Hepatocyte (in vitro differentiated cells): ENCODE data around the gene NR6A1. TPM values are rescaled to one million over a fixed set of nuclear protein-coding genes. Genes with fewer than 3 reads are reported as not detected.

Source experiments
- DNase-seq: peaks from one replicate; pipeline ENCODE4 v3.0.0-alpha.2; 2016; ENCODE audit warnings: low spot score
- H2AFZ ChIP-seq: fragments of 200-600 bp; sonication (generic); 2 replicates; pipeline ENCODE4 v1.6.0; 2016; ENCODE audit warnings: antibody characterized with exemption, mild to moderate bottlenecking
- H3K27ac ChIP-seq: fragments of 200-600 bp; sonication (generic); 2 replicates; pipeline ENCODE4 v1.5.1; 2016; ENCODE audit warnings: mild to moderate bottlenecking
- H3K27me3 ChIP-seq: fragments of 200-600 bp; sonication (generic); 2 replicates; pipeline ENCODE4 v1.6.1; 2016
- H3K36me3 ChIP-seq: fragments of 200-600 bp; sonication (generic); replicated peaks from 2 replicates; pipeline ENCODE4 v1.5.1; 2016; ENCODE audit warnings: low read depth; ENCODE audit not compliant: insufficient read depth
- H3K4me1 ChIP-seq: fragments of 200-600 bp; sonication (generic); 2 replicates; pipeline ENCODE4 v1.5.1; 2016; ENCODE audit warnings: mild to moderate bottlenecking, moderate library complexity; ENCODE audit not compliant: insufficient read depth
- H3K4me2 ChIP-seq: fragments of 200-600 bp; sonication (generic); 2 replicates; pipeline ENCODE4 v1.6.0; 2016
- H3K4me3 ChIP-seq: fragments of 200-600 bp; sonication (generic); 2 replicates; pipeline ENCODE4 v1.5.1; 2016; ENCODE audit warnings: mild to moderate bottlenecking
- H3K79me2 ChIP-seq: fragments of 200-600 bp; sonication (generic); 2 replicates; pipeline ENCODE4 v1.6.0; 2017; ENCODE audit warnings: mild to moderate bottlenecking
- H3K9me2 ChIP-seq: fragments of 200-600 bp; sonication (generic); replicated peaks from 2 replicates; pipeline ENCODE4 v1.6.0; 2017; ENCODE audit warnings: mild to moderate bottlenecking; ENCODE audit not compliant: insufficient read depth
- H3K9me3 ChIP-seq: fragments of 200-600 bp; sonication (generic); 2 replicates; pipeline ENCODE4 v1.5.1; 2016; ENCODE audit warnings: low read depth, mild to moderate bottlenecking
- H4K20me1 ChIP-seq: fragments of 200-600 bp; sonication (generic); 2 replicates; pipeline ENCODE4 v1.6.0; 2016; ENCODE audit warnings: mild to moderate bottlenecking; ENCODE audit not compliant: insufficient read depth, poor library complexity, severe bottlenecking
- CTCF ChIP-seq: fragments of 200-600 bp; sonication (generic); IDR thresholded peaks from 2 replicates; pipeline ENCODE4 v1.5.1; 2016; ENCODE audit warnings: antibody characterized with exemption, mild to moderate bottlenecking; ENCODE audit not compliant: poor library complexity
- EZH2 ChIP-seq: fragments of 200-600 bp; sonication (generic); IDR thresholded peaks from 2 replicates; pipeline ENCODE4 v1.6.1; 2016; ENCODE audit warnings: antibody characterized with exemption, mild to moderate bottlenecking, borderline replicate concordance
- EZH2phosphoT487 ChIP-seq: fragments of 200-600 bp; sonication (generic); IDR thresholded peaks from one replicate; pipeline ENCODE4 v1.6.1; 2018; ENCODE audit warnings: antibody characterized with exemption, mild to moderate bottlenecking, low read depth, moderate library complexity; ENCODE audit not compliant: unreplicated experiment, severe bottlenecking
- WGBS: methylation state at CpG from one replicate; pipeline ENCODE4 v1.1.6; 2016; ENCODE audit warnings: low lambda C conversion rate; ENCODE audit errors: missing lambda C conversion rate; 5-methylcytosine and 5-hydroxymethylcytosine counted together
- polyA plus RNA-seq: library from polyadenylated mRNA; unstranded; fragments of >200 nt; fragmentation: Nextera tagmentation; extraction: Ambion mirVana; gene quantifications from 2 replicates; pipeline ENCODE4 v1.2.1, GENCODE V29; 2016
- total RNA-seq: library from RNA; depleted of rRNA; stranded (reverse); fragments of >200 nt; gene quantifications from 2 replicates; pipeline ENCODE4 v1.2.3, GENCODE V29; 2014

NR6A1 gene
- total and polyA plus RNA-seq, 2 experiments from 2014 or later = 1.2 to 4.0 TPM

GRCh38 chr9:124482431-124483031, 288.6 kb downstream of the NR6A1 start:
- 57% methylated on average over 18 of the region's 26 CpGs for WGBS
- no peaks in the 10 kb centered on the region for H4K20me1 ChIP-seq
- no peak for DNase-seq
- no peaks in the 10 kb centered on the region for H3K9me2 ChIP-seq
- H3K27me3 ChIP-seq = peaks cover 31% of the 10 kb centered on the region
- H3K4me3 ChIP-seq = no peak overlapping the region
- H2AFZ ChIP-seq = no peak overlapping the region
- peaks cover 5% of the 10 kb centered on the region for H3K4me1 ChIP-seq
- H3K36me3 ChIP-seq = no peaks in the 10 kb centered on the region
- no peak overlapping the region for H3K27ac ChIP-seq
- no peak overlapping the region for H3K4me2 ChIP-seq
- TF ChIP-seq EZH2 (no peak), EZH2phosphoT487 (no peak), CTCF (no peak)
- H3K79me2 ChIP-seq = no peaks in the 10 kb centered on the region
- no peaks in the 10 kb centered on the region for H3K9me3 ChIP-seq

GRCh38 chr9:124481115-124481514, 290.0 kb downstream of the NR6A1 start:
- Histone ChIP-seq H3K79me2 (no peaks in the 10 kb centered on the region), H3K4me2 (no peak overlapping the region), H3K36me3 (no peaks in the 10 kb centered on the region), H4K20me1 (no peaks in the 10 kb centered on the region), H3K9me2 (no peaks in the 10 kb centered on the region), H3K27me3 (peaks cover 29% of the 10 kb centered on the region), H3K9me3 (no peaks in the 10 kb centered on the region), H3K4me1 (peaks cover 9% of the 10 kb centered on the region), H3K4me3 (no peak overlapping the region), H2AFZ (no peak overlapping the region), H3K27ac (no peak overlapping the region)
- TF ChIP-seq EZH2 (no peak), EZH2phosphoT487 (no peak), CTCF (no peak)
- 84% methylated on average over 14 of the region's 17 CpGs for WGBS
- no peak for DNase-seq

- H3K9me3 ChIP-seq = no peaks in the 10 kb centered on the region
- H4K20me1 ChIP-seq = no peaks in the 10 kb centered on the region
- peaks cover 29% of the 10 kb centered on the region for H3K27me3 ChIP-seq
- H3K9me2 ChIP-seq = no peaks in the 10 kb centered on the region
- no peak overlapping the region for H2AFZ ChIP-seq
- TF ChIP-seq CTCF (peak; percentile 31), EZH2phosphoT487 (no peak), EZH2 (no peak)
- no peak overlapping the region for H3K4me3 ChIP-seq
- H3K36me3 ChIP-seq = no peaks in the 10 kb centered on the region
- H3K79me2 ChIP-seq = no peaks in the 10 kb centered on the region
- WGBS = 26% methylated on average over 6 of the region's 7 CpGs
- no peak overlapping the region for H3K4me2 ChIP-seq
- DNase-seq = peak; percentile 56
- H3K27ac ChIP-seq = no peak overlapping the region
- H3K4me1 ChIP-seq = peaks cover 9% of the 10 kb centered on the region
These were observed 290.5 kb downstream of the NR6A1 start for GRCh38 chr9:124480621-124480981.
